Measurements from ENCODE around the gene TMEM131L.

Gene TMEM131L

GRCh38 chr4:153523941-153524386 is 57.8 kb downstream of the TMEM131L start:
- no peak overlapping the region for H3K4me3 ChIP-seq (ENCODE audit: low read depth, low read length)
- no peak for TF ChIP-seq CTCF (IDR thresholded peaks at IDR 0.05; ENCODE audit: low read depth, low read length)

- TF ChIP-seq CTCF (IDR thresholded peaks at IDR 0.05; ENCODE audit: low read depth, low read length), result no peak
- no peak overlapping the region for H3K4me3 ChIP-seq (ENCODE audit: low read depth, low read length)
Measured at GRCh38 chr4:153524682-153525081, 58.5 kb downstream of the TMEM131L start.

- no peak overlapping the region for H3K4me3 ChIP-seq (ENCODE audit: low read depth, low read length)
- no peak for TF ChIP-seq CTCF (IDR thresholded peaks at IDR 0.05; ENCODE audit: low read depth, low read length)
Measured at GRCh38 chr4:153527690-153528089, 61.5 kb downstream of the TMEM131L start.

- no peak overlapping the region for H3K4me3 ChIP-seq (ENCODE audit: low read depth, low read length)
- TF ChIP-seq CTCF (IDR thresholded peaks at IDR 0.05; ENCODE audit: low read depth, low read length), result no peak
Measured at GRCh38 chr4:153528705-153529485, 62.7 kb downstream of the TMEM131L start.

- H3K4me3 ChIP-seq (ENCODE audit: low read depth, low read length), result no peak overlapping the region
- TF ChIP-seq CTCF (IDR thresholded peaks at IDR 0.05; ENCODE audit: low read depth, low read length), result no peak
Measured at GRCh38 chr4:153529646-153530045, 63.5 kb downstream of the TMEM131L start.

GRCh38 chr4:153530284-153530999 is 64.3 kb downstream of the TMEM131L start:
- H3K4me3 ChIP-seq (ENCODE audit: low read depth, low read length), result no peak overlapping the region
- no peak for TF ChIP-seq CTCF (IDR thresholded peaks at IDR 0.05; ENCODE audit: low read depth, low read length)

- no peak for TF ChIP-seq CTCF (IDR thresholded peaks at IDR 0.05; ENCODE audit: low read depth, low read length)
- no peak overlapping the region for H3K4me3 ChIP-seq (ENCODE audit: low read depth, low read length)
Measured at GRCh38 chr4:153531000-153531358, 64.8 kb downstream of the TMEM131L start.
